ENCODE results near the gene OGFOD3.
"Not testable (repeated sequence)": the region's sequence is repeated elsewhere in the genome, so short reads cannot be mapped to it uniquely, and the experiment has no call there.

Gene OGFOD3

DNA sequence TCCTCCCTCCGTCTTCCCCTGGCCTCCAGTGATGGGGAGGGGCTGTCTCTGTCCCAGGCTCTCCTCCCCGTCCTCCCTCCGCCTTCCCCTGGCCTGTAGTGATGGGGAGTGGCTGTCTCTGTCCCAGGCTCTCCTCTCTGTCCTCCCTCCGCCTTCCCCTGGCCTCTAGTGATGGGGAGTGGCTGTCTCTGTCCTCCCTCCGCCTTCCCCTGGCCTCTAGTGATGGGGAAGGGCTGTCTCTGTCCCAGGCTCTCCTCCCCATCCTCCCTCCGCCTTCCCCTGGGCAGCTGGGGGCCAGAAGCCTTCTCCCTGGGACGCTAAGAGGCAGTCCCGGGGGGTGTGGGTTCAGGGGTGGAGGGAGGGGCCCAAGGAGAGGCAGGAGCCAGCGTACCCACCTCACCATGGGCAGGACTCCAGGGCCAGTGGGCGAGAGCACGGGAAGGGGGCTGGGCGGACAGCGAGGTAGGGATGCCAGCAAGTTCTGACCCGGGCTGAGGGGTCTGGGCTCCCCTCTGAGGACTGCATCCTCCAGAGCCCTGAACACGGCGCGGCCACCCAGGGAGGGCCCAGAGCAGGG lies 32.0 kb downstream of the OGFOD3 start:
- DNase-seq, result no peak

DNA sequence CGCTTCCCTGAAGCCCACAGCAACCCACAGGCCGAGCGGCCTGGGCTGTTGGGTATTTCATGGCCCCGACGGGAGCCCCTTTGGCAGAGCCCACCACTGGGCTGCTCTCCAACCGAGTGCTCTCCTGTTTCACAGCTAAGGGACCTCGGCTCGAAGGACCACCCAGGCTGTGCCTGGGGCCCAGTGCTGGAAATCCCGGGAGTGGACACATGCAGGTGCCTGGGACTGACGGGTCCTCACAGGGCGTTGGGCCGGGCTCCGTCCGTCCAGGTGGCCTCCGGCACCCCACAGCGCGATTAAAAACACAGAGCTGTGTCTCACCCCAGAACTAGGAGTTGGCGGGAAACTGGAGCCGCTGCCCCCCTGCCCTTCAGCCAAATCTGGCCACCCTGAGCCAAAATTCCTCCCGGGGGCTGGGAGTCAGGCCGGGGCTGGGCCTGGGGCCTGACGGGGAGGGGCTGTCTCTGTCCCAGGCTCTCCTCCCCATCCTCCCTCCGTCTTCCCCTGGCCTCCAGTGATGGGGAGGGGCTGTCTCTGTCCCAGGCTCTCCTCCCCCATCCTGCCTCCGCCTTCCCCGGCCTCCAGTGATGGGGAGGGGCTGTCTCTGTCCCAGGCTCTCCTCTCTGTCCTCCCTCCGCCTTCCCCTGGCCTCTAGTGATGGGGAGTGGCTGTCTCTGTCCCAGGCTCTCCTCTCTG lies 32.7 kb downstream of the OGFOD3 start:
- DNase-seq, result no peak

DNA sequence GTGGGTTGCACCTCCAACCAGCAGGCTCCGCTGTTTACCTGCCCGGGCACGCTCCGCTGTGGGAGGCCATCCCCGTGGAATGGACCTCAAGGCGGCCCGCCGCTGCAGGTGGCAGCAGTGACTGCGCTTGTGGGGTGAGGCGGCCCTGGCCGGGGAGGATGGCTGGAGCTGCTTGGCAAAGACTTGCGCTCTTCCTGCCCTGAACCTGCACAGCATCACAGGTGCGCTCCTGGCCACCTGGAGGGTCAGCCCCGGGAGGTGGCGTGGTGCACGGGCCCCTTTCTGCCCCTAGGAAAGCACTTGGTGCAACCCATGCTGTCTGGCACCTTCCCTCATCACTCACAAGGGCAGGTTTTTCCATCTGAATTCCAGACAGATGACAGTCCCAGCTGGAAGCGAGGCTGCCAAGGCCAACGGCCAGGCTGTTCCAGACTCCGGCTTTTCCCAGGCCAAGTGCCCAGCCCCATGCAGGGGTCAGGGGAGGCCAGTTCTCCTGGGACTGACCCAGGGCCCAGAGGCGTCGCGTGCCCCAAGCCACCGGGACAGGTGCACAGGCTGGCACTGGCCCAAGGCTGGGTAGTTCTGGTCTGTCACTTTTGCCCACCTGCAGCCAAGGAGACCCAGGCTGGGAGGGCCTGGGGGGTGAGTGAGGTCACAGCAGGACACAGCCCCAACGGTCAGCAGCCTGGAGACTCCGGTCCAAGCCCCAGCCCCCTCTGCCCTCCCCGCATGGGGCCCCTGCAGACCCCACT lies 33.5 kb downstream of the OGFOD3 start:
- no peak for DNase-seq

DNA sequence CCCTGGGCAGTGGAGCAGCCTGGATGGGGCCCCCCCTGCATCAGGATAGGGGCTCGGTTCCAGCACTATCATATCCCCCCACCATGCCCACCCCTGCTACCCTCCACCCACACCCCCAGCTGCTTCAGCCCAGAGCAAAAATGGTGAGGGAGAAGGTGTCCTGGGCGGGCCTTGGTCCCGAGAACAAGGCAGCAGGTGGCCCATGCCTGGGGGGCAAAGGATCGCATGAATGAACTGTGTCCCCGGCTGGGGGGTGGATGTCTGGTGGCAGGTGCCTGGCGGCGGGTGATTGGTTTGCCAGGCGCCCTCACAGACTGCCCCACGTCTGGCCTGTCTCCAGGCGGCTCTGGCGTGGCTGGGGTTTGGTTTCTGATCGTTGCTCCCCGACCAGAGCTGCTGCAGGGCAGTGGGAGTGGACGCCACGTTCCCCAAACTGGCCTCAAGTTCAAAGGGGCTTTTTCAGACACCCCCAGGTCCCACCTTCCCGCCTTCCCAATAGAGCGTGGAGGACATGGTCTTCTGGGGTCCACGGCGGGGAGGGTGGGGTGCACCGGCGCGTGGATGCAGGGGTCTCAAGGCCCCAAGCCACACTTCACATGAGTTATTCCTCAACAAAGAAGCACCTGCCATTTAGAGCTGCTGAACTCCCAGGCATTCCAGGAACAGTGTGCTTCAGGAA lies 34.2 kb downstream of the OGFOD3 start:
- no peak for DNase-seq

DNA sequence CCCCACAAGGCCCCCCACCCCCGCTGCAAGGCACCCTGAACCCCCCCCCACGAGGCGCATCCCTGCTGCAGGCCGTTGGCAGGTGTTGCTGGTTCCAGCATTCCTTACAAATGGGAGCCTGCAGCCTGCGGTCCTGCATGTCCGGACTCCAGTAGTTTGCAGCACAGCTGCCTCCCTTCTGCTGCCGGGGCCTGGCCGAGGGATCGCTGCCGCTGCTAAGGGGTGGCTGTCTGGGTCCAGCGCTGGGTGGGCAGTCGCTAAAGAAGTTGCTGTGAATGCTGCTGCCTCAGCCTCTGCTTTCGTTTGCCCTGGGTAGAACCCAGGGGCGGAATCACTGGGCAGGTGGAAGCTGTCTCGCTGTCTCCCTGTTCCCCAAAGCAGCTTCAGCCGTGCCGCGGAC lies 35.0 kb downstream of the OGFOD3 start:
- DNase-seq, result no peak

DNA sequence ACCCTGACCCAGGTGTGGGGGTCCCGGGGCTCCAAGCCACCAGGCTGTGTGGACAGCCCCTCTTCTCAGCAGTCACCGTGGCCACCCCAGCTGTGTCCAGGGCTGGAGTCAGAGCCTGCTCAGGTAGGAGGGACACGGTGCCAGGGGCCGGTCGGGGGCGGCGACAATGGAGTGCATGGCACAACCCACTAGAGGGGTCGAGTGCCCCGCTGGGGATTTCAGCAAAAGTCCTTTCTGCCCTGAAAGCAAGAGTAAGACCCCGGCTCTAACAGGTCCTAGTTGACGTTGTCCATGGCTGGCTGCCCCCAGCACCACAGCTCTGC lies 35.5 kb downstream of the OGFOD3 start:
- DNase-seq, result no peak

DNA sequence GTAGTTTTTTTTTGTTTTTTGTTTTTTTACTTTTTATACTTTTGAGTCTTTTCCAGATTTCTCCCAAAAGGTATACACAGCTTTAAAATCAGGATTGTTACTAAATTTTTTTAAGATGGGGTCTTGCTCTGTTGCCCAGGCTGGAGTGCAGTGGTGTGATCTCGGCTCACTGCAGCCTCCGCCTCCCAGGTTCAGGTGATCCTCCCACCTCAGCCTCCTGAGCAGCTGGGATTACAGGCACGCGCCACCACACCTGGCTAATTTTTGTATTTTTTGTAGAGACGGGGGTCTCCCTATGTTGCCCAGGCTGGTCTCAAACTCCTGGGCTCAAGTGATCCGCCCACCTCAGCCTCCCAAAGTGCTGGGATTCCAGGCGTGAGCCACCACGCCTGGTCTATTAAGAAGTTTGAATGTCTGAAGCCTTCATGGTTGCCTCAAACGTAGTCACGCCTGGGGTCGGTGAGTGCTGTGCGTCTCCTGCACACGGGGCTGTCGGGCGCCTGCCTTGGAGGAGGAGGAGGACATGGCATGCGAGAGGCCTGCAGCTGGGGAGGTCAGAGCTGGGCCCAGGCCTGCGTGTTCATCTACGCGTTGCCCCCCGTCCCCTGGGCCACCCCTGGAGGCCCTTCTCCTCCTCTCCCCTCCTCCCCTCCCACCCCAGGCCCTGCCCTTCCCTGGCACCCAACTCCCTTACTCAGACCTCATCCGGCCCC lies 36.0 kb downstream of the OGFOD3 start:
- not testable (repeated sequence) for DNase-seq

DNA sequence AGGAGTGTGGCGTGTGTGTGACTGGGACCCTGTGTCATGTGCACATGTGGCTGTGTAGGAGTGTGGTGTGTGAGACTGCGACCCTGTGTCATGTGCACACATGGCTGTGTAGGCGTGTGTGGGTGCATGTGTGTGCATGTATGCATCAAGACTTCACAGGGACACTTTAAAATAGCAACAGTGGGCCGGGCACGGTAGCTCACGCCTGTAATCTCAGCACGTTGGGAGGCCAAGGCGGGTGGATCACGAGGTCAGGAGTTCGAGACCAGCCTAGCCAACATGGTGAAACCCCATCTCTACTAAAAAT lies 36.7 kb downstream of the OGFOD3 start:
- DNase-seq, result not testable (repeated sequence)

DNA sequence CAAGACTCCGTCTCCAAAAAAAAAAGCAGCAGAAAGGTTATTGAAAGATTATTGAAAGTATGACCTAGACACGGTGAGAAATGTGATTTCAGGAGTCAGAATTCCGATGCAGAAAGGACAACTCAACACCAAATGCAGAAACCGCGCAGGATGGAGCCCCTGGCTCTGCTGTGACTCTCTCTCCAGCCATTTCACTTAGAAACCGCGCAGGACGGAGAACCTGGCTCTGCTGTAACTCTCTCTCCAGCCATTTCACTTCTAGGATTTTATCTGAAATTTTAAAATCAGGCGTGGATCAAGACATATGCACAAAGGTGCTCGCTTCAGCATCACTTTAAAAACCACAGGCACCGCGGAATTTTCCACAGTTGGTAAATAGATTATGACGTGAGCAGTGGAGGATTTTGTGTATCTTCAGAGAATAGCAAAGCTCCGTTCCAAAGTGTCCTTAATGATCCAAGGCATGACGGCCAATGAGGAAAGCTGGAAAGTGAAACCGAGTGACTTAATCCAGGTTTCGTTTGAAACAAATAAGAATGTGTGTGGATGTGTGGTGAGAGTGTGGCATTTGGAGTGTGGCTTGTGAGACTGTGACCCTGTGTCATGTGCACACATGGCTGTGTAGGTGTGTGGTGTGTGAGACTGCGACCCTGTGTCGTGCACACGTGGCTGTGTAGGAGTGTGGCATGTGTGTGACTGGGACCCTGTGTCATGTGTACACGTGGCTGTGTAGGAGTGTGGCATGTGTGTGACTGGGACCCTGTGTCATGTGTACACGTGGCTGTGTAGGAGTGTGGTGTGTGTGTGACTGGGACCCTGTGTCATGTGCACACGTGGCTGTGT lies 37.3 kb downstream of the OGFOD3 start:
- no peak for DNase-seq

DNA sequence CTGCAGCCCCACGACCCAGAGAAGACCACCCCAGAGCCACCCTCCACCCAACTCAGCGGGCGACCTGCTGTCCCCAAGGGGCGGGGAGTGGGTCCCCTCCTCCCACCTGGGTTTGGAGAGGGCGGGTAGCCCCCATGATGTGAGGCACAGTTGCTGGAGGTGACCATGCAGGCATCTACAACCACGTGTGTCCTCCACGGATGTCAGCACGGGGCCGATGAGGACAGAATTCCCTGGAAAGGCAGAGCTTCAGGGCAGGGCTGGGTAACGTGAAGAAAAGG lies 39.7 kb downstream of the OGFOD3 start:
- DNase-seq, result no peak

DNA sequence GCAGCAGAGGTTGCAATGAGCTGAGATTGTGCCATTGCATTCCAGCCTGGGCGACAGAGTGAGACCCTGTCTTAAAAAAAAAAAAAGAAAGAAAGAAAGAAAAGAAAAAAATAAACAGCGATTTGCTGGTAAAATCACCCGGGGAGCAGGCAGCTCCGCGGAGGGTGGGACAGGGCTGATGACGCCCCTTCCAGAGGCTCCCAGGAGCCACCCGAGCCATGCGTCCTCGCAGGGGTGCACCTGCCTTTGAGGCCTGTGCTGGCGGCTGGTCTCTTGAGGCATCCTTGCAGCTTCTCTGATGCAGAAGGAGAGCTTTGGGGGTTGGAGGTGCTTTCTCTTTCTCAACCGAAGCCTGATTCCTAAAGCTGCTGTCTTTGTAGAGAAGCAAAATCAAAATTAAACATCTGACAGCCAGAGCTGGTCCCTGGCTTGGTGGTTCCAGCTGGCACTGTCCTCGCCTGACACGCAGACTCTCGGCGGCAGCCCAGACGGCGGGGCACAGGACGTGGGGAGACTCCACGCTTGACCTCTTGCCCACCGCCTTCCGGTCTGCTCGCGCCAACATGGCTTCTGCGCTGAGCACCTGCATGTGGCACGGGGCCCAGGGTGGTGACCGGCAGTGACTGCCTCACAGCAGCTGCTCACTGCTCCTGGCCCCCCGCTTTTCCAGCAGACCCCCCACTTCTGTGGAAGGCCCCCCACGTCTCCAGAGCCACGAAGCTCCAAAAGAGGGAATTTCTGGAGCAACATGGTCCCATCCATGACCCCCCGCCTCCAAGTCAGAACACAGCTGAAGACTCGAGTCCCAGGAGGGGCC lies 40.3 kb downstream of the OGFOD3 start:
- no peak for DNase-seq

DNA sequence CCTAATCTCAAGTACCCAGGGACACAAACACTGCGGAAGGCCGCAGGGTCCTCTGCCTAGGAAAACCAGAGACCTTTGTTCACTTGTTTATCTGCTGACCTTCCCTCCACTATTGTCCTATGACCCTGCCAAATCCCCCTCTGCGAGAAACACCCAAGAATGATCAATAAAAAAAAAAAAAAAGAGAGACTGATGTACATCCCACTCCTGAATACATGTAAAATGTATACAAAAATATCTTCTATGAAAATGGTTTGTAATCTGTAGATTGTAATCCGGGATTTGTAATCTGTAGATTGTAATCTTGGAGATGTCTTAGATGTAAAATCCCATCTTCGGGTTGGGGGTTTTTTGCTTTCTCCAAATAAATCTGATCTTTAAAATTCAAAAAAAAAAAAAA lies 41.1 kb downstream of the OGFOD3 start:
- not testable (repeated sequence) for DNase-seq

DNA sequence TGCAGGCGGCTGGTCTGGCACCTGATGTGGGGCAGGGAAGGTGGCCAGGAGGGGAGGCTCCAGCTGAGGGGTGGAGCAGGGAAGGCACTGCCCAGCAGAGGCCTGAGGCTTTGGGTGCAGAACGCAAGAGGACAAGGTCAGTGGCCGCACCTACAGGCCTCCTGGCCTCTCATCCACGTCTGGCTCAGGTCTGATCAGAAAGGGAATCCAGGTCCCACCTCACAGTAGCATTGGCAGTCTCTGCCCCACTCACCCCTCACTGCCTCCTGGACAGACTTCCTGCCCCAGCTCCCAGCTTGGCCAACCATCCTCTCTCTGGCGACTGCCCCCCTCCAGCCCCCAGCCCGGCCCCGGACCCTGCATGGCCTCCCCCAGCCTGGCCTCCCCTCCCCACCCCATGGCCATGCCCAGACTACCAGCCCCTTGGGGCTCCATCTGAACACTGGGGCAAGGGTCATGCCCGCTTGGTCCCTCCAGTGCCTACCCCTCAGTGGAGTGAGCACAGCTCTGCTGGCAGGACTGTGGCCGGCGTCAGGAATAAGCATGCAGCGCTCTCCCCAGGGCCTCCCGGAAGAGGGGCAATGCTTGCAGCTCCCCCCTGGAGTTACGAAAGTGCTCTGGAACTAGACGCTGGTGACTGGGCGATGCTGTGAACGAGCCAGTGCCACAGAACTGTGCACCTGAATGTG lies 42.2 kb downstream of the OGFOD3 start:
- DNase-seq, result no peak

DNA sequence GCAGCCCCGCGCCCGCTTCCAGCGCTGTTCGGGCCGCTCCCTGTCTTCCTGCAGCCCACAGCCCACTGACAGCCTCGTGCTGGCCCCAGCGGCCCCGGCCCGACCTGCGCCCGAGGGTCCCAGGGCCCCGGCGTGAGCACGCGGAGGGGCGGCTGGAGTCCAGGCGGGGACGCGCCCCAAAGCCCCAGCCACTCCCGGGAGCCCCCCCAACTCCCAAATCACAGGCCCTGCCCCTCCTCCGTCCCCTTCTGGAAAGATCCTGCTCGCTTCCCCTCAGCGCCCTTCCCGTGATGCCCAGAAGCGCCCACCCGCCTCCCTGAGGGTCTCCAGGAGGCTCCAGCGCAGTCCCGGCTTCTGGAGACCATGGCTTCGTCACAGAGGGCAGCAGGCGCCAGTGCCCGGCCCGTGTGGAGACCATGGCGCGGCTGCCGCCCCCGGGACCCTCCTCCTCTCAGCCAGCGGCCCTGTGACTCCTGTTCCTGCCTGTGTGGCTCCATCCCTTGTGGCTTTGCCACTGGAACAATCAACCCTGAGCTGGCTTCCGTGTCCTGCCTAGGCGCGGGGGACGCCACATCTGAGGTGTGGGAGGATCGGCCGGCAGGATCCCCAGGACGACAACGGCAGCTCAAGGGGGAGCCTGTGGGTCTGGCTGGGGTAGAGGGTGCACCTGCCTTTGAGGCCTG lies 42.9 kb downstream of the OGFOD3 start:
- DNase-seq, result no peak

DNA sequence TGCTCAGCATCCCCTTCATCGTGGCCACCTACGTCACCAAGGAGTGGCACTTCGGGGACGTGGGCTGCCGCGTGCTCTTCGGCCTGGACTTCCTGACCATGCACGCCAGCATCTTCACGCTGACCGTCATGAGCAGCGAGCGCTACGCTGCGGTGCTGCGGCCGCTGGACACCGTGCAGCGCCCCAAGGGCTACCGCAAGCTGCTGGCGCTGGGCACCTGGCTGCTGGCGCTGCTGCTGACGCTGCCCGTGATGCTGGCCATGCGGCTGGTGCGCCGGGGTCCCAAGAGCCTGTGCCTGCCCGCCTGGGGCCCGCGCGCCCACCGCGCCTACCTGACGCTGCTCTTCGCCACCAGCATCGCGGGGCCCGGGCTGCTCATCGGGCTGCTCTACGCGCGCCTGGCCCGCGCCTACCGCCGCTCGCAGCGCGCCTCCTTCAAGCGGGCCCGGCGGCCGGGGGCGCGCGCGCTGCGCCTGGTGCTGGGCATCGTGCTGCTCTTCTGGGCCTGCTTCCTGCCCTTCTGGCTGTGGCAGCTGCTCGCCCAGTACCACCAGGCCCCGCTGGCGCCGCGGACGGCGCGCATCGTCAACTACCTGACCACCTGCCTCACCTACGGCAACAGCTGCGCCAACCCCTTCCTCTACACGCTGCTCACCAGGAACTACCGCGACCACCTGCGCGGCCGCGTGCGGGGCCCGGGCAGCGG lies 43.6 kb downstream of the OGFOD3 start:
- no peak for DNase-seq

DNA sequence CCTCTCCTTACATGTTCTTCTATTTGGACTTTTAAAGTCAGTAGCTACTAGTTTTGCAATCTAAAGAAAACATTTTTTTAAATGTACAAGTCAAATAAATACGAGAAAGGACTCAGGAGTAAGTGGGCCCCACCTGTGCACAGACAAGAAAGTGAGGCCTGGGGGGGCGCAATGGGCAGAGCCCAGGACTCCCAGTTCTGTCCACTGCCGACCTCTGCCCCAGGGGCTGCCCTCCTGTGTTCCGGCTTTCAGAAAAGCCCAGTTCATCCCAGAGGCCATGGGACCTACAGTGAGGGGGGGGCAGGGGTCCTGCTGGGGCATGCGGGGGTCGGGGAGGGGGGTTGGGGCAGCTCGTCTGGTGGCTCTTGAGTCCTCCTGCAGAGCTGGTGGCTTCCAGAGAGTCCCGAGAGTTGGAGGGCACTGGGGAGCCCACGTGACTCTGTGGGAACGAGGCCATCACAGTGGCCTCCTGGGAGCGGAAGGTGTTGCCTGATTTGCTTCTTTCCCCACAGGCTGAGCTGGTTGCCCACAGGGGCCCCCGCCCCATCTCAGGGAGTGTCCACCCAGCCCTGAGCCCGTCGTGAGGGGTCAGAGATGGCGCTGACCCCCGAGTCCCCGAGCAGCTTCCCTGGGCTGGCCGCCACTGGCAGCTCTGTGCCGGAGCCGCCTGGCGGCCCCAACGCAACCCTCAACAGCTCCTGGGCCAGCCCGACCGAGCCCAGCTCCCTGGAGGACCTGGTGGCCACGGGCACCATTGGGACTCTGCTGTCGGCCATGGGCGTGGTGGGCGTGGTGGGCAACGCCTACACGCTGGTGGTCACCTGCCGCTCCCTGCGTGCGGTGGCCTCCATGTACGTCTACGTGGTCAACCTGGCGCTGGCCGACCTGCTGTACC lies 44.4 kb downstream of the OGFOD3 start:
- no peak for DNase-seq

DNA sequence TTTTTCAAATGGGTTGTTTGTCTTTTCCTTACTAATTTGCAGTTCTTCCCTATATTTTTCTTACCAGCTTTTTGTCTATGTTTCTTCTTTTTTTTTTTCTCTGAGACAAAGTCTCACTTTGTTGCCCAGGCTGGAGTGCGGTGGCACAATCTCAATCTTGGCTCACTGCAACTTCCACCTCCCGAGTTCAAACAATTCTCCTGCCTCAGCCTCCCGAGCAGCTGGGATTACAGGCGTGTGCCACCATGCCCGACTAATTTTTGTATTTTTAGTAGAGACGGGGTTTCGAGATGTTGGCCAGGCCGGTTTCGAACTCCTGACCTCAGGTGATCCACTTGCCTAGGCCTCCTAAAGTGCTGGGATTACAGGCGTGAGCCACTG lies 45.3 kb downstream of the OGFOD3 start:
- not testable (repeated sequence) for DNase-seq

DNA sequence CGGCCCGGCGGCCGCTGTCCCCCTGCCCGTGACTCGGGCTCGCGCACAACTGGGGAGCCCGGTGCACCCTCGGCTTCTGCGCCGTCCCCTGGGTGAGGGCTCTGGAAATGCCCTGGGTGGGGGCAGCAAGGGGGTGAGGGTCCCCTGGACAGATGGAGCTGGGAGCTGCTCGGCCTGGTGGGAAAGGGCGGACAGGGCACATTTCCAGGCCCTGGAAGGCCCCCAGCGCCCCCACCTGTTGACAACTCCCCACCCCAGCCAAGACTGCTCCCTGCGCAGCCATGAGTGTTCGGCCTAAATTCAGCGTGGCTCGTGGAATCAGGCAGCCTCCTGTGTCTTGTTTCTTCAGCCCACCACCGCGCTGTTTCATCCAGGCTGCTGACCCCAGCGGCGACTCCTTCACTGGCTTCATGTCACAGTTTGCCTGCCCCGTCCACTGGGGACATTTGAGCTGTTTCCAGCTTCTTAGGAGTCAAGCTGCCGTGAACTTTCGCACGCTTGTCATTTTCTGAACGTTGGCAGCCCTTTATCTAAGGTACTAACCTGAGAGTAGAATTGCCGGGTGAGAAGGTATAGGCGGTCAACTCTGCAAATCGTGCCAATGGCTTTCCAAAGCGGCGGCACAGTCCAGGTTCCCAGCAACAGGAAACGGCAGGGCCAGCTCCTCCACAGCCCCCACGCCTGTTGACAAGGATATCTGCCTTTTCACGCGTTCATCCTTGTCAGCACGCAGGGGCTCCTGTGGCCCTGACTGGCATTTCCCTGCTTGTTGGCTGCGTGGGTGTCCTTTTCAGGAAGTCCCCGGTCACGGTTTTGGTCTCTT lies 45.9 kb downstream of the OGFOD3 start:
- DNase-seq, result no peak

Measured in CD4-positive, alpha-beta T cell treated with Interleukin-12 subunit alpha and Interleukin-12 subunit beta, for 1 hour (primary cell).